ENCODE data around the gene ARID3A.
"Not testable (repeated sequence)": the region's sequence is repeated elsewhere in the genome, so short reads cannot be mapped to it uniquely, and the experiment has no call there.

DNA sequence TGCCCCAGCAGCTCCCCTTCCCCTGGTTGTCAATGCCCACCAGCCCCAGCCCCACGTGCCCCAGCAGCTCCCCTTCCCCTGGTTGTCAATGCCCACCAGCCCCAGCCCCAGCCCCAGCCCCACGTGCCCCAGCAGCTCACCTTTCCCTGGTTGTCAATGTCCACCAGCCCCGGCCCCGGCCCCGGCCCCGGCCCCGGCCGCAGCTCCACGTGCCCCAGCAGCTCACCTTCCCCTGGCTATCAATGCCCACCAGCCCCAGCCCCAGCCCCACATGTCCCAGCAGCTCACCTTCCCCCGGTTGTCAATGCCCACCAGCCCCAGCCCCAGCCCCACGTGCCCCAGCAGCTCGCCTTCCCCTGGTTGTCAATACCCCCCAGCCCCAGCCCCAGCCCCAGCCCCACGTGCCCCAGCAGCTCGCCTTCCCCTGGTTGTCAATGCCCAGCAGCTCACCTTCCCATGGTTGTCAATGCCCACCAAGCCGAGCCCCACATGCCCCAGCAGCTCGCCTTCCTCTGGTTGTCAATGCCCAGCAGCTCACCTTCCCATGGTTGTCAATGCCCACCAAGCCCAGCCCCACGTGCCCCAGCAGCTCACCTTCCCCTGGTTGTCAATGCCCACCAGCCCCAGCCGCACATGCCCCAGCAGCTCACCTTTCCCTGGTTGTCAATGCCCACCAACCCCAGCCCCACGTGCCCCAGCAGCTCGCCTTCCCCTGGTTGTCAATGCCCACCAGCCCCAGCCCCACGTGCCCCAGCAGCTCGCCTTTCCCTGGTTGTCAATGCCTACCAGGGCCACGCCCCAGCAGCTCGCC lies 46.9 kb upstream of the ARID3A start:
- not testable (repeated sequence) for TF ChIP-seq POLR2A (IDR thresholded peaks at IDR 0.05)
- TF ChIP-seq, protein P1, sequence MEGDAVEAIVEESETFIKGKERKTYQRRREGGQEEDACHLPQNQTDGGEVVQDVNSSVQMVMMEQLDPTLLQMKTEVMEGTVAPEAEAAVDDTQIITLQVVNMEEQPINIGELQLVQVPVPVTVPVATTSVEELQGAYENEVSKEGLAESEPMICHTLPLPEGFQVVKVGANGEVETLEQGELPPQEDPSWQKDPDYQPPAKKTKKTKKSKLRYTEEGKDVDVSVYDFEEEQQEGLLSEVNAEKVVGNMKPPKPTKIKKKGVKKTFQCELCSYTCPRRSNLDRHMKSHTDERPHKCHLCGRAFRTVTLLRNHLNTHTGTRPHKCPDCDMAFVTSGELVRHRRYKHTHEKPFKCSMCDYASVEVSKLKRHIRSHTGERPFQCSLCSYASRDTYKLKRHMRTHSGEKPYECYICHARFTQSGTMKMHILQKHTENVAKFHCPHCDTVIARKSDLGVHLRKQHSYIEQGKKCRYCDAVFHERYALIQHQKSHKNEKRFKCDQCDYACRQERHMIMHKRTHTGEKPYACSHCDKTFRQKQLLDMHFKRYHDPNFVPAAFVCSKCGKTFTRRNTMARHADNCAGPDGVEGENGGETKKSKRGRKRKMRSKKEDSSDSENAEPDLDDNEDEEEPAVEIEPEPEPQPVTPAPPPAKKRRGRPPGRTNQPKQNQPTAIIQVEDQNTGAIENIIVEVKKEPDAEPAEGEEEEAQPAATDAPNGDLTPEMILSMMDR (IDR thresholded peaks at IDR 0.05) = not testable (repeated sequence)
